Measurements from ENCODE around the gene CYB5B.

The CYB5B gene

DNA sequence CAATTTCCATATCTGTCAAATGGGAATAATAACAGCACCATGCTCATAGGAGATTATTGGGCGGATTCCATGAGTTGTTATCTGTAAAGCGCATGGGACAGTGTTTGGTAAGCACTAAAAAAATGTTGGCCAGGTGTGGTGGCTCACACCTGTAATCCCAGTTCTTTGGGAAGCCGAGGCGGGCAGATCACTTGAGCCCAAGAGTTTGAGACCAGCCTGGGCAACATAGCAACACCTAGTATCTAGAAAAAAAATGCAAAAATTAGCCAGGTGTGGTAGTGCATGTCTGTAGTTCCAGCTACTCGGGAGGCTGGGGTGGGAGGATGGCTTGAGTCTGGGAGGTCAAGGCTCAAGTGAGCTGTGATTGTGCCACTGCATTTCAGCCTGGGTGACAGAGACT, 74.5 kb downstream of the CYB5B start:
- DNase-seq (ENCODE audit: low read depth, low spot score) = no peak
- TF ChIP-seq, protein P1, sequence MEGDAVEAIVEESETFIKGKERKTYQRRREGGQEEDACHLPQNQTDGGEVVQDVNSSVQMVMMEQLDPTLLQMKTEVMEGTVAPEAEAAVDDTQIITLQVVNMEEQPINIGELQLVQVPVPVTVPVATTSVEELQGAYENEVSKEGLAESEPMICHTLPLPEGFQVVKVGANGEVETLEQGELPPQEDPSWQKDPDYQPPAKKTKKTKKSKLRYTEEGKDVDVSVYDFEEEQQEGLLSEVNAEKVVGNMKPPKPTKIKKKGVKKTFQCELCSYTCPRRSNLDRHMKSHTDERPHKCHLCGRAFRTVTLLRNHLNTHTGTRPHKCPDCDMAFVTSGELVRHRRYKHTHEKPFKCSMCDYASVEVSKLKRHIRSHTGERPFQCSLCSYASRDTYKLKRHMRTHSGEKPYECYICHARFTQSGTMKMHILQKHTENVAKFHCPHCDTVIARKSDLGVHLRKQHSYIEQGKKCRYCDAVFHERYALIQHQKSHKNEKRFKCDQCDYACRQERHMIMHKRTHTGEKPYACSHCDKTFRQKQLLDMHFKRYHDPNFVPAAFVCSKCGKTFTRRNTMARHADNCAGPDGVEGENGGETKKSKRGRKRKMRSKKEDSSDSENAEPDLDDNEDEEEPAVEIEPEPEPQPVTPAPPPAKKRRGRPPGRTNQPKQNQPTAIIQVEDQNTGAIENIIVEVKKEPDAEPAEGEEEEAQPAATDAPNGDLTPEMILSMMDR (IDR thresholded peaks at IDR 0.05; ENCODE audit: low read depth, low read length) = no peak
- in situ Hi-C loops (cut with HindIII; ENCODE audit: low sequenced_read_pairs) = no loop called here
- no peak overlapping the region for H3K4me3 ChIP-seq (ENCODE audit: low read depth, low read length)

DNA sequence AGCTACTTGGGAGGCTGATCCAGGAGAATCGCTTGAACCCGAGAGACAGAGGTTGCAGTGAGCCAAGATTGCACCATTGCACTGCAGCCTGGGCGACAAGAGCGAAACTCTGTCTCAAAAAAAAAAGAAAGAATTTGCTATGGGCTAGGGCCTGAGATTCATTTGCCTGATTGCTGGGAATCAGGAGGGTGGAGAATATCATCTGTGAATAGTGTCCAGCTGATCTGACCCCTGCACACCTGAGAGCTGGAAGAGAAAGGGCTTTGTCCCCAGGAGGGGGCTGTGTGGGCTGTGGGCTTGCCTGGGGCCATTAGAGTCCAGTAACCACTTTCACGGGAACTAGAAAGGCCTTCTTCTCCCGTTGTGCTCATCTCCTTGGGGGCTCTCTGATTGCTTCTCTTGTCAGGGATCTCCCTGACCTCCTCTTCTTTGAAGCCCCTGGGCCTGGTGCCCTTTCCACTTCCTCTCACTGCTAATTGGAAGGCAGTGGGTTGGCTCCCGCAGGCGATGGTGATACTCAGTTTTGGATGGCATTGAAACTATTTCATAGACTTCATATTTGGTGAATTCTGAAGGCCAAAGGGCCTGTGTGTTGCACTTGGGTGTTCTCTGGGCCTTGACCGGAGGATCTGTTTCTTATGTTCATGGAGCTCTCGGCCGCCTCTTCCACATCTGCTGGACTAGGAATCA, 75.3 kb downstream of the CYB5B start:
- TF ChIP-seq, protein P1 (IDR thresholded peaks at IDR 0.05; ENCODE audit: low read depth, low read length) = no peak
- no peak for DNase-seq (ENCODE audit: low read depth, low spot score)
- in situ Hi-C loops (cut with HindIII; ENCODE audit: low sequenced_read_pairs) = no loop called here
- H3K4me3 ChIP-seq (ENCODE audit: low read depth, low read length) = no peak overlapping the region

DNA sequence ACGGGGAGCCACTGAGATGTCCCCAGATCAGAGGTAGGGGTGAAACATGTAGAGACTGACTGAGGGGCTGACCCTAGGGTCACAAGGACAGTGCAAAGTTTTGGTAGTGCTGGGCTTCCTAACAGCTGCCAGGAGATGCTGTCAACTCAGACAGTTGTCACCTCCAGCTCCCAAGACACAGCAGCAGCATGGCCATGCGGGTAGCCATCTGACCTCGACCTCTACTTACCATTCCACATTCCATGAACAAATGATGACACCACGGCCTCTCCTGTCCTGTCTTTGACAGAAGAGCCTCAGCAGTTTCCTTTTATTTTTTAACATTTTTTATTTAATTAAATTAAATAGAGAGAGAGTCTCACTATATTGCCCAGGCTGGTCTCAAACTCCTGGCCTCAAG, 76.1 kb downstream of the CYB5B start:
- DNase-seq (ENCODE audit: low read depth, low spot score) = no peak
- in situ Hi-C loops (cut with HindIII; ENCODE audit: low sequenced_read_pairs) = no loop called here
- no peak overlapping the region for H3K4me3 ChIP-seq (ENCODE audit: low read depth, low read length)
- TF ChIP-seq, protein P1 (IDR thresholded peaks at IDR 0.05; ENCODE audit: low read depth, low read length) = no peak

DNA sequence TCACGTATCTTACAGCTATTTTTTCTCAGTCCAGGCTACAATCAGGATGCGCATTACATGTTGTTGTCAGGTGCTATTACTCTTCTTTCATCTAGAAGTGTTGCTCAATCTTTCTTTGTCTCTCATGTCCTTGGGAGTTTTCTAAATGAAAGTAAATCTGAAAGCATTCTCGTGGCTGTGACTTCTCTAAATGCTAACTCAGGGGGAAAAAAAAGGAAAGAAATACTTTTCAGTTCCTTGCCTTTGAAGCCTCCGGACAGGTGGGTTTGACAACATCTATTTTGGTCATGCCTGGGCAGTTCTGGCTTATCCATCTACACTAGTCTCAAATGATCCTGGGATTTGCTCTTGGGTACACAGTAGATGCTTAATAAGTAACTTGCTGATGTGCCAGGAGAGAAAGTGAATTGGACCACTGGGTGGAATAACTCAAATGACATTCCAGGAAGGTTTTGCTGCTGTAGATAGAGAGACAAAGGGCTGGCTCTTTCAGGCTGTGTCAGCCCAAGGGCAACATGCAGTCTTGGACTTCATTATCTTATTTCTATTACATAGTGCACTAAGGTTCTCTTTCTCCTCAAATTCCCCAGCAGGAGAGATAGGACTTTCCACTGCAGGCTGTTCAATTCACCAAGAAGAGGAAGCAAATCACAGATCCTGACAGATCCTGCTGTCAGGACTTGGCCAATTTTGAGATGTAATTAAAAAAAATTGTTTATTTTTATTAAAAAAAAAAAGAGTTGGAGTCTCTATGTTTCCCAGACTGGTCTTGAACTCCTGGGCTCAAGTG, 77.7 kb downstream of the CYB5B start:
- TF ChIP-seq, protein P1 (IDR thresholded peaks at IDR 0.05; ENCODE audit: low read depth, low read length) = no peak
- in situ Hi-C loops (cut with HindIII; ENCODE audit: low sequenced_read_pairs) = no loop called here
- no peak overlapping the region for H3K4me3 ChIP-seq (ENCODE audit: low read depth, low read length)
- no peak for DNase-seq (ENCODE audit: low read depth, low spot score)

DNA sequence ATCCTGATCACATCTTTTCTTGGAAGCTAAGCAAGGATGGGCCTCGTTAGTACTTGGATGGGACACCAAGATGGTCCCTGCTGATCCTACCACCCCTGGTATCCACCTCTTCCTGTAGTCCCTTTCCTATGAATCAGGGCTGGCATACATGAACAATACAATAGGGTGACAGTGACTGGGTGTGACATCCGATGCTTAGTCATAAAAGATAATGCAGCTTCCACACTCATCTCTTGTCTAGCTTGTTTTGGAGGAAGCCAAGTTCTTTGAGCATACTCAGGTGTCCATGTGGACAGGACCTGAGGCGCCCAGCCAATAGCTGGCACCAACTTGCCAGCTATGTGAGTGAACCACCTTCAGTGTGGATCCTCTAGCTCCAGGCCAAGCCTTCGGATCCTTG, 78.8 kb downstream of the CYB5B start:
- no peak overlapping the region for H3K4me3 ChIP-seq (ENCODE audit: low read depth, low read length)
- TF ChIP-seq, protein P1 (IDR thresholded peaks at IDR 0.05; ENCODE audit: low read depth, low read length) = no peak
- no peak for DNase-seq (ENCODE audit: low read depth, low spot score)
- in situ Hi-C loops (cut with HindIII; ENCODE audit: low sequenced_read_pairs) = no loop called here

DNA sequence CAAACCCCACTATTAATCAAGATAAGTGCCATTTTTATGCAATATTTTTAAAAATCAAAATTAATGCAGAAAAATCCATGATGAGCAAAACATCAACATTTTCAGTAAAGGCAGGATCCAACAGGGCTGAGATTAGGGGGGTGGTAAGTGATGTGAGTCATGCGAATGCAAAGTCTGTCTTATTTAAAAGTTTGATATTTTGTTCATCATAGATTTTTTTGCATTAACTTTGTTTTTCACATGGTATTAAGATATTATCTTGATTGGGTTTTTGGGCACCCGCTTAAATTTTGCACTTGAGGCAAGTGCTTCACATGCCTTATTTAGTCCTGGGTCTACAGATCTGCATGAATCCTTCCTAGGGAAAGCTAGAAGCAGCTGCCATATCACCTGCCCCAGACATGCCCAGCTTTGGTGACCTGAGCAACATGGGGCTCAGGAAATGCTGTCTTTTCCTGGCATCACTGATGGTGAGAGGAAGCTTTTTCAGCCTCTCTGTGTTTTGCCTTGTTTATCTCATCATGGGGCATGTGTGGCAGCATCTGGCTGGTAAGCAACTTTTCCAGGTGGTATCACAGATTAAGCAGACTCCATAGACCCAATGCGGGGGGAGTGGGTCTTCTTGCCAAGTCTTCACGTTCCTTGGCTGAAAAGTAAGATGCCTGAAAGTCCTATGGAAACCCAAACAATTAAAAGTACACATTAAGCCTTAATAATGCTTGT, 83.8 kb downstream of the CYB5B start:
- DNase-seq (ENCODE audit: low read depth, low spot score) = no peak
- TF ChIP-seq, protein P1 (IDR thresholded peaks at IDR 0.05; ENCODE audit: low read depth, low read length) = no peak
- in situ Hi-C loops (cut with HindIII; ENCODE audit: low sequenced_read_pairs) = no loop called here
- H3K4me3 ChIP-seq (ENCODE audit: low read depth, low read length) = no peak overlapping the region
